Nephron progenitor cell (in vitro differentiated cells): ENCODE data around the gene SGK1.

ENCODE experiments used
- DNase-seq: peaks from one replicate; pipeline ENCODE4 v3.0.0; 2021
- H3K27ac Mint-ChIP-seq: 2 replicates; pipeline ENCODE4 v1.8.0; 2021; ENCODE audit warnings: mild to moderate bottlenecking, moderate library complexity, mixed read lengths
- H3K27me3 Mint-ChIP-seq: 2 replicates; pipeline ENCODE4 v1.8.0; 2021; ENCODE audit warnings: mild to moderate bottlenecking, low read depth, mixed read lengths; ENCODE audit not compliant: poor library complexity
- H3K36me3 Mint-ChIP-seq: 2 replicates; pipeline ENCODE4 v1.8.0; 2021; ENCODE audit warnings: low read depth, mixed read lengths
- H3K4me1 Mint-ChIP-seq: 2 replicates; pipeline ENCODE4 v1.8.0; 2021; ENCODE audit warnings: mixed read lengths
- H3K4me3 Mint-ChIP-seq: 2 replicates; pipeline ENCODE4 v1.8.0; 2021; ENCODE audit warnings: mild to moderate bottlenecking, moderate library complexity, mixed read lengths
- H3K9me3 Mint-ChIP-seq: 2 replicates; pipeline ENCODE4 v1.8.0; 2021; ENCODE audit warnings: mild to moderate bottlenecking, moderate library complexity, mixed read lengths
- CTCF ChIP-seq: fragments of 200-600 bp; sonication (generic); IDR thresholded peaks from 2 replicates; pipeline ENCODE4 v1.5.0; 2021; ENCODE audit warnings: antibody characterized with exemption

The SGK1 gene

DNA sequence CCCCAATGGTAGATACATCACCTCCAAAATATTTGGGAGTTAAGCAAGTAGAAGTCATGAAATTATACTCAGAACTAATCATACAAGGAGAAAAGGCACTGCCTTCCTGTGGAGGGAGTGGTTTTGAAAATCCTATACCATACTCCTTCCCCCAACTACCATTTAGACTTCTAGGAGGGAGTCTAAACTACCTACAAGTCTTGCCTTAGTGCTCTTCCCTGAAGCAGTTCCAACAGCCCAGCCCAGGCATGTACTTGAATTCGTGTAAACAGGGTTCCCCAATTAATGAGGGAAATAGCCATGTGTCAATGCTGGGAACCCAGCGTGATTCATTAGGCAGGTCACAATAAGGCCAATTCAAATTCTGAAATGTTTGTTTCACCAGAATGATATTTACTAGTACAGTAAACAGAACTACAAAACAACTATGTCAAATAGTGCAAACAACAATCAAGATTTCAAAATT lies 39.1 kb upstream of the SGK1 start:
- Mint-ChIP-seq H3K36me3 (peaks cover 4% of the 10 kb centered on the region), H3K4me3 (no peak overlapping the region), H3K4me1 (peaks cover 20% of the 10 kb centered on the region), H3K27ac (no peak overlapping the region), H3K9me3 (peaks cover 18% of the 10 kb centered on the region), H3K27me3 (no peaks in the 10 kb centered on the region)
- no peak for TF ChIP-seq CTCF
- DNase-seq = no peak

GRCh38 chr6:134356405-134356804 lies 38.5 kb upstream of the SGK1 start:
- Mint-ChIP-seq H3K27ac (no peak overlapping the region), H3K27me3 (no peaks in the 10 kb centered on the region), H3K36me3 (peaks cover 4% of the 10 kb centered on the region), H3K4me1 (peaks cover 26% of the 10 kb centered on the region), H3K4me3 (no peak overlapping the region), H3K9me3 (peaks cover 18% of the 10 kb centered on the region)
- no peak for TF ChIP-seq CTCF
- no peak for DNase-seq

- no peak overlapping the region for H3K27ac Mint-ChIP-seq
- peaks cover 4% of the 10 kb centered on the region for H3K27me3 Mint-ChIP-seq
- peaks cover 27% of the 10 kb centered on the region for H3K4me1 Mint-ChIP-seq
- H3K4me3 Mint-ChIP-seq = no peak overlapping the region
- H3K36me3 Mint-ChIP-seq = peaks cover 4% of the 10 kb centered on the region
- no peak for DNase-seq
- no peak for TF ChIP-seq CTCF
- H3K9me3 Mint-ChIP-seq = peaks cover 18% of the 10 kb centered on the region
Observed at GRCh38 chr6:134352786-134353480, 35.0 kb upstream of the SGK1 start.

- H3K4me1 Mint-ChIP-seq = peaks cover 27% of the 10 kb centered on the region
- peak overlapping the region; percentile 86 for H3K27ac Mint-ChIP-seq
- H3K4me3 Mint-ChIP-seq = no peak overlapping the region
- DNase-seq = peak; percentile 11
- H3K9me3 Mint-ChIP-seq = peaks cover 14% of the 10 kb centered on the region
- peaks cover 4% of the 10 kb centered on the region for H3K36me3 Mint-ChIP-seq
- peaks cover 4% of the 10 kb centered on the region for H3K27me3 Mint-ChIP-seq
- TF ChIP-seq CTCF = no peak
Observed at GRCh38 chr6:134351615-134352474, 33.9 kb upstream of the SGK1 start.

GRCh38 chr6:134347885-134348805 lies 30.2 kb upstream of the SGK1 start:
- TF ChIP-seq CTCF = no peak
- Mint-ChIP-seq H3K27ac (no peak overlapping the region), H3K4me3 (no peak overlapping the region), H3K9me3 (no peaks in the 10 kb centered on the region), H3K36me3 (no peaks in the 10 kb centered on the region), H3K4me1 (peaks cover 19% of the 10 kb centered on the region), H3K27me3 (peaks cover 4% of the 10 kb centered on the region)
- DNase-seq = no peak
